ENCODE measurements around the gene DCK. TPM values are rescaled to one million over a fixed set of nuclear protein-coding genes. Genes with fewer than 3 reads are reported as not detected.
A peak's percentile ranks its signal among the peaks of the same experiment; 100 is the strongest.

The DCK gene
- total RNA-seq, 1 experiment from 2014 or later, result 21.0 TPM

DNA sequence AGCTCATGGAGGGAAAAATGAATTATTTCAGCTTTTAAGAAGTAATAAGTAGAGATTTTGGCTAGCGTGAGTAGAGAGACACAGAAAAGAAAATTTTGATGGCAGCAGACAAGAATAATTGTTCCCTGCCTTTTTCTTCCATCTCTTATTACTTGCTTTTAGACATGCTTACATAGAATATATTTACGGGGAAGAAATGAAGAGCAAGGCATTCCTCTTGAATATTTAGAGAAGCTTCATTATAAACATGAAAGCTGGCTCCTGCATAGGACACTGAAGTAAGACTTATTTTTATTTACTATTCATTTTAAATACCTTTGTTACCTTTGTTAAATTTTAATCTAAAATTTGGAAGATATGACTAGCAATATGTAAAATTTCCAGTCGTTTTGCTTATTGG lies 32.2 kb downstream of the DCK start:
- POLR2A ChIA-PET (ENCODE audit: unreplicated experiment), result interaction anchor here (0.6 to 0.7 kb wide), 2 partner anchors 96 to 161 kb away, joined by 4 to 5 read pairs; no protein-coding TSS in a partner anchor
- H3F3A ChIP-seq (ENCODE audit: low read length, unreplicated experiment), result no peaks in the 10 kb centered on the region
- H3K9me2 ChIP-seq (replicated peaks; ENCODE audit: low read length), result no peaks in the 10 kb centered on the region
- CTCF ChIA-PET, result interaction anchor here (0.6 kb wide), 1 partner anchor 140 kb away, joined by 11 read pairs; no protein-coding TSS in a partner anchor
- no peak overlapping the region for H3K27ac ChIP-seq (ENCODE audit: low read length)
- ATAC-seq (no peak), DNase-seq (no peak)
- no peak overlapping the region for H3K9ac ChIP-seq (ENCODE audit: low read length)
- no peak overlapping the region for H3K4me2 ChIP-seq (ENCODE audit: low read length)
- H2AFZ ChIP-seq (ENCODE audit: low read length), result no peak overlapping the region
- peaks cover 11% of the 10 kb centered on the region for H3K36me3 ChIP-seq (ENCODE audit: low read depth, low read length)
- intact Hi-C loops (cut with micrococcal nuclease), result no loop called here
- H3K27me3 ChIP-seq (ENCODE audit: low read length), result no peaks in the 10 kb centered on the region
- H3K79me2 ChIP-seq (ENCODE audit: low read length), result no peaks in the 10 kb centered on the region
- TF ChIP-seq EZH2phosphoT487 (IDR thresholded peaks at IDR 0.05; ENCODE audit: borderline replicate concordance, low read length) (no peak), EZH2 (IDR thresholded peaks at IDR 0.05; ENCODE audit: low read length, unreplicated experiment) (no peak)
- TF ChIP-seq, protein P1, sequence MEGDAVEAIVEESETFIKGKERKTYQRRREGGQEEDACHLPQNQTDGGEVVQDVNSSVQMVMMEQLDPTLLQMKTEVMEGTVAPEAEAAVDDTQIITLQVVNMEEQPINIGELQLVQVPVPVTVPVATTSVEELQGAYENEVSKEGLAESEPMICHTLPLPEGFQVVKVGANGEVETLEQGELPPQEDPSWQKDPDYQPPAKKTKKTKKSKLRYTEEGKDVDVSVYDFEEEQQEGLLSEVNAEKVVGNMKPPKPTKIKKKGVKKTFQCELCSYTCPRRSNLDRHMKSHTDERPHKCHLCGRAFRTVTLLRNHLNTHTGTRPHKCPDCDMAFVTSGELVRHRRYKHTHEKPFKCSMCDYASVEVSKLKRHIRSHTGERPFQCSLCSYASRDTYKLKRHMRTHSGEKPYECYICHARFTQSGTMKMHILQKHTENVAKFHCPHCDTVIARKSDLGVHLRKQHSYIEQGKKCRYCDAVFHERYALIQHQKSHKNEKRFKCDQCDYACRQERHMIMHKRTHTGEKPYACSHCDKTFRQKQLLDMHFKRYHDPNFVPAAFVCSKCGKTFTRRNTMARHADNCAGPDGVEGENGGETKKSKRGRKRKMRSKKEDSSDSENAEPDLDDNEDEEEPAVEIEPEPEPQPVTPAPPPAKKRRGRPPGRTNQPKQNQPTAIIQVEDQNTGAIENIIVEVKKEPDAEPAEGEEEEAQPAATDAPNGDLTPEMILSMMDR (conservative IDR thresholded peaks at IDR 0.05; ENCODE audit: low read depth, low read length), result no peak
- peaks cover 11% of the 10 kb centered on the region; the same call in 1 of the 2 replicates for H3K4me1 ChIP-seq (ENCODE audit: insufficient read depth, low read length)
- H3K4me3 ChIP-seq (ENCODE audit: low read length), result no peak overlapping the region
- BruUV-seq (replicated peaks), result no TSS peak
- no peaks in the 10 kb centered on the region for H4K20me1 ChIP-seq (ENCODE audit: low read length)
- H3K9me3 ChIP-seq (ENCODE audit: low read length), result no peaks in the 10 kb centered on the region

DNA sequence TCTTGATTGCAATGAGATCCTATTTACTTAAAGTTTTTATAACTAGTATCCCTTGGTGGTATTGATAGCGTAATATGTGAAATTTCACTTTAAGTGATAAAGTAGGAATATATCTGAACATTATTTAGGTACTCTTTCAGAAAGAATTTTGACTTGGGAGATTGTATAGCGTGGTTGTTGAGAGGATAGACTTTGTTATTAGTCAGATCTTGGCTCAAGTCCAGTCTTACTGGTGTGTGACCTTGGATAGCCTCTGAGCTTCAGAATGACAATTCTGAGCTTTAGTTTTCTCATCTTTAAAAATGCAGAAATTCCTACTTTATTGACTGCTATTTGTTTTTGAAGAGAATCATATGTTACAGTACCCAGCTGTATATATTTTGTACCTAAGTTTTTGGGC lies 32.6 kb downstream of the DCK start:
- Histone ChIP-seq H3K9me3 (ENCODE audit: low read length) (no peaks in the 10 kb centered on the region), H3K36me3 (ENCODE audit: low read depth, low read length) (peaks cover 11% of the 10 kb centered on the region), H2AFZ (ENCODE audit: low read length) (no peak overlapping the region), H3K9ac (ENCODE audit: low read length) (no peak overlapping the region), H4K20me1 (ENCODE audit: low read length) (no peaks in the 10 kb centered on the region), H3K4me1 (ENCODE audit: insufficient read depth, low read length) (peaks cover 11% of the 10 kb centered on the region; the same call in 1 of the 2 replicates), H3K27ac (ENCODE audit: low read length) (no peak overlapping the region), H3K4me3 (ENCODE audit: low read length) (no peak overlapping the region), H3K27me3 (ENCODE audit: low read length) (no peaks in the 10 kb centered on the region), H3K9me2 (replicated peaks; ENCODE audit: low read length) (no peaks in the 10 kb centered on the region), H3K4me2 (ENCODE audit: low read length) (no peak overlapping the region), H3F3A (ENCODE audit: low read length, unreplicated experiment) (no peaks in the 10 kb centered on the region), H3K79me2 (ENCODE audit: low read length) (no peaks in the 10 kb centered on the region)
- CTCF ChIA-PET, result interaction anchor here (0.6 kb wide), 1 partner anchor 141 kb away, joined by 11 read pairs; no protein-coding TSS in a partner anchor
- peak; percentile 64 for ATAC-seq
- intact Hi-C loops (cut with micrococcal nuclease), result no loop called here
- DNase-seq, result peak; percentile 78
- POLR2A ChIA-PET (ENCODE audit: unreplicated experiment), result interaction anchor here (0.7 kb wide), 2 partner anchors 161 to 239 kb away, joined by 4 to 6 read pairs; no protein-coding TSS in a partner anchor
- TF ChIP-seq EZH2phosphoT487 (IDR thresholded peaks at IDR 0.05; ENCODE audit: borderline replicate concordance, low read length) (no peak), EZH2 (IDR thresholded peaks at IDR 0.05; ENCODE audit: low read length, unreplicated experiment) (no peak)
- TF ChIP-seq, protein P1 (conservative IDR thresholded peaks at IDR 0.05; ENCODE audit: low read depth, low read length), result no peak
- BruUV-seq (replicated peaks), result no TSS peak

DNA sequence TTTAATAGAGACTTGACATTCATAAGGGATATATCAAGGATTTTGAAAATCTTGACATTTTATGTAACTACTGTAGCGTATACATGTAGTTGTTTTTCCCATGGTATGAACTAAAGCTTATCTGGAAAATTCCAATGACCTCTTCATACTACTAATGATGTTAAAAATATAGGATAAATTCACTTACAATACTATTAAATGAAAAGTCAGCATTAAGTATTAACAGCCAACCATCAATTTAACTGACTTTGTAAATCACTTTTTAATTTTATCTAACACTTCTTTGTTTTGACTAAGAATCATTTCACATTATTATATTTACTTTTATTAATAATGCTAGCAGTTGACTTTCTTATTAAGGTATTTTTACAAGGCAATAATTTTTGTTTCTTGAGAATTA lies 34.2 kb downstream of the DCK start:
- no peak overlapping the region for H2AFZ ChIP-seq (ENCODE audit: low read length)
- intact Hi-C loops (cut with micrococcal nuclease), result no loop called here
- H3K4me1 ChIP-seq (ENCODE audit: insufficient read depth, low read length), result peaks cover 11% of the 10 kb centered on the region; the same call in 1 of the 2 replicates
- H3K9me2 ChIP-seq (replicated peaks; ENCODE audit: low read length), result no peaks in the 10 kb centered on the region
- no peaks in the 10 kb centered on the region for H3F3A ChIP-seq (ENCODE audit: low read length, unreplicated experiment)
- no peak overlapping the region for H3K9ac ChIP-seq (ENCODE audit: low read length)
- H3K4me2 ChIP-seq (ENCODE audit: low read length), result no peak overlapping the region
- H3K9me3 ChIP-seq (ENCODE audit: low read length), result no peaks in the 10 kb centered on the region
- H3K79me2 ChIP-seq (ENCODE audit: low read length), result no peaks in the 10 kb centered on the region
- no peak for TF ChIP-seq EZH2 (IDR thresholded peaks at IDR 0.05; ENCODE audit: low read length, unreplicated experiment)
- TF ChIP-seq EZH2phosphoT487 (IDR thresholded peaks at IDR 0.05; ENCODE audit: borderline replicate concordance, low read length), result no peak
- TF ChIP-seq, protein P1 (conservative IDR thresholded peaks at IDR 0.05; ENCODE audit: low read depth, low read length), result no peak
- ATAC-seq, result no peak
- H3K4me3 ChIP-seq (ENCODE audit: low read length), result no peak overlapping the region
- peaks cover 11% of the 10 kb centered on the region for H3K36me3 ChIP-seq (ENCODE audit: low read depth, low read length)
- no peak overlapping the region for H3K27ac ChIP-seq (ENCODE audit: low read length)
- ChIA-PET POLR2A (ENCODE audit: unreplicated experiment) (no interaction called here), CTCF (no interaction called here)
- no TSS peak for BruUV-seq (replicated peaks)
- H4K20me1 ChIP-seq (ENCODE audit: low read length), result no peaks in the 10 kb centered on the region
- DNase-seq, result no peak
- H3K27me3 ChIP-seq (ENCODE audit: low read length), result no peaks in the 10 kb centered on the region
